ENCODE data around the gene SDK2.

DNA sequence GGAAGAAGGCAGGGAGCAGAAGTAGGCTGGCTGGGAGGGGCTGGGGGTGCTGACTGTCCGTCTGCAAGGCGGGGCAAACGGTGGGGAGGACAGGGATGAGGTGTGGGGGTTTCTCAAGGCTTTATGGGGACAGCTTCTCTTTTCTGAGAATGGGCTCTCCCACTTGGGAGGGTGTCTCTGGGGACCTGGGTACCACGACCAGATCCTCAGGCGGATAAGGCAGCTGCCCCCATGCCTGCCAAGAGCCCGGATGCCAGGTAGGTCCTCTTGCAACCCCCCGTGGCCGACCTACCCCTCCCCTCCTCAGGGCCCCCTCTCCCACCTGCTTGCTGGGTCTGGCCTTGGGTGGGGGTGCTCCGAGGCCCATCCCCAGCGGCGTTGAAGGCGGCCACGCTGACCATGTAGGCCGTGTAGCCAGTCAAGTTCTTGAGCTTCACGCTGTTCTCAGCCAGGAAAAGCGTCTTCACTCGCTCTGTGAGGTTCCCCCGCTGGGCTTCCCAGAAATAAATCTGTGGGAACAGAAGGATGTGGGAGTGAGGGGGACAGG lies 276.1 kb downstream of the SDK2 start:
- TF ChIP-seq GATA3 (IDR thresholded peaks at IDR 0.05; ENCODE audit: low read depth, low read length) (no peak), GATA2 (IDR thresholded peaks at IDR 0.05; ENCODE audit: low read depth, low read length) (no peak)

All from SH-SY5Y (cell line).